ENCODE data around the gene PTX4.

The PTX4 gene

DNA sequence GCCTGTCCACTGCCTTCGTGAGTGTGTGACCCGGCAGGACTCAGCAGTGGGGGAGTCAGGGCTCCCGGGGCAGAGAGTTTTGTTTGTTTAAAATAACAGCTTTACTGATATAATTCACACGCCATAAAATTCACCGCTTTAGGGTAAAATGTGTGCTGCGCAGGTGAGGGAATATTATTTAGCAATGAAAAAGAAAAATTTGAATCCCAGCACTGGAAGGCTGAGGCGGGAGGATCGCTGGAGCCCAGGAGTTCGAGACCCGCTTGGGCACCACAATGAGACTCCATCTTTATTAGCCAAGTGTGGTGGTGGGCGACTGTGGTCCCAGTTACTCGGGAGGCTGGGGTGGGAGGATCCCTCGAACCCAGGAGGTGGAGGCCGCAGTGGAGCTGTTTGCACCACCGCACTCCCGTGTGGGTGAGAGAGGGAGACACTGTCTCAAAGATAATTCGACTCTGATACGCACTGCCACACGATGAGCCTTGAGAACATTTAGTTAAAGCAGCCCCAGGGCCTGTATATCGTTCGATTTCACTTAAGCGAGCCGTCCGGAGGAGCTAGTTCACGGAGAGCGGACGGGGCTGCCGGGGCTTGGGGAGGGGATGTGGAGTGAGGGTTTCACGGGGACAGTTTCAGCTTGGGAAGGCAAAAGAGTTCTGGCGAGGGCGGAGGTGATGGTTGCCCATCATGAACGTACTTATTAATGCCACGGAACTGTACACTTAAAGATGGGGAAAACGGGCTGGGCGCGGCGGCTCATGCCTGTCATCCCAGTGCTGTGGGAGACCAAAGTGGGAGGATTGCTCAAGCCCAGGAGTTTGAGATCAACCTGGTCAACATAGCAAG lies 14.6 kb upstream of the PTX4 start:
- no peak overlapping the region for H3K4me2 ChIP-seq (ENCODE audit: low read depth, low read length, poor library complexity, severe bottlenecking)
- TF ChIP-seq CTCF (conservative IDR thresholded peaks at IDR 0.05; ENCODE audit: low read length): no peak
- no peak for TF ChIP-seq EZH2phosphoT487 (IDR thresholded peaks at IDR 0.05; ENCODE audit: borderline replicate concordance)
- H3K4me3 ChIP-seq (ENCODE audit: low read length, poor library complexity, severe bottlenecking): no peak overlapping the region
- H4K20me1 ChIP-seq (ENCODE audit: insufficient read depth, low read length, poor library complexity, severe bottlenecking): no peaks in the 10 kb centered on the region
- no peaks in the 10 kb centered on the region for H3K9me3 ChIP-seq (ENCODE audit: insufficient read depth, low read depth, low read length)
- H3K27me3 ChIP-seq (ENCODE audit: insufficient read depth, low read length, poor library complexity, severe bottlenecking): no peaks in the 10 kb centered on the region
- H3K36me3 ChIP-seq (ENCODE audit: insufficient read depth, low read length): no peaks in the 10 kb centered on the region; the same call in 1 of the 2 replicates
- no peaks in the 10 kb centered on the region for H3K9me2 ChIP-seq (replicated peaks; ENCODE audit: low read depth, low read length)
- H3F3A ChIP-seq (ENCODE audit: low read depth): no peaks in the 10 kb centered on the region
- H3K4me1 ChIP-seq (ENCODE audit: insufficient read depth, low read length, poor library complexity, severe bottlenecking): no peaks in the 10 kb centered on the region
- no peaks in the 10 kb centered on the region for H3K79me2 ChIP-seq (ENCODE audit: insufficient read depth, low read length)
- no peak overlapping the region for H3K9ac ChIP-seq (ENCODE audit: low read depth, low read length, poor library complexity, severe bottlenecking)
- H2AFZ ChIP-seq (ENCODE audit: low read length): no peak overlapping the region

DNA sequence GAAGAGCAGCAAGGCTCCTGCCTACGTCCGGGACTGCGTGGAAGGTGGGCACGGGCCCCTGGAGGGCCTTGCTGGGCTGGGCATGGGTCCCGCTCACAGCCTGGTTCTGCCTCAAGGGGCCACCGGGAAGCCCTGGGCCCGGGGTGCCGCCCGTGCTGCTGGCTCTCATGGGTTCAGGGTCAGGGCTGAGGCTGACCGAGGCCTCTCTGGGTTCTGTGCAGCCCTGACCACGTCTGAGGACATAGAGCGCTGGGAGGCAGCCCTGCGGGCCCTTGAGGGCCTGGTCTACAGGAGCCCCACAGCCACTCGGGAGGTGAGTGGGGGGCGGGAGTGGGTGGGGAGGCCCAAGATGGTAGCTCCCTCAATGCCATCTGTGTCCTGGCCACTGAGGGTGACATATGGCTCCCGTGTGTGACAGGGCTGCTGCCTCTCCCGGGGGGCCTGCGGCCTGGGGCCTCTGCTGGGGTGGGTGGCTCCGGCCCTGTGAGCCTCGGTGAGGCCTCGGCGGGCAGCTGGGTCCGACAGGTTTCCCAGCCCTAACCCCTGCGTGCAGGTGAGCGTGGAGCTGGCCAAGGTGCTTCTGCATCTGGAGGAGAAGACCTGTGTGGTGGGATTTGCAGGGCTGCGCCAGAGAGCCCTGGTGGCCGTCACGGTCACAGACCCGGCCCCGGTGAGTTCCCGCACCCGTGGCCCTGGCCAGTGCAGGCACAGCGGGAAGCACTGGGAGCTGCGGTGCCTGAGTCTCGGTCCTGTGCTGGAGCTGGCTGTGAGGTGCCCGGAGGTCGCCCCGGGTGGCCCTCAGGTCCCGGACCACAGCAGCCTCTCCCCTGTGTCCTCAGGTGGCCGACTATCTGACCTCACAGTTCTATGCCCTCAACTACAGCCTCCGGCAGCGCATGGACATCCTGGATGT lies 13.6 kb upstream of the PTX4 start:
- no peaks in the 10 kb centered on the region for H4K20me1 ChIP-seq (ENCODE audit: insufficient read depth, low read length, poor library complexity, severe bottlenecking)
- no peak overlapping the region for H3K4me3 ChIP-seq (ENCODE audit: low read length, poor library complexity, severe bottlenecking)
- no peak overlapping the region for H3K9ac ChIP-seq (ENCODE audit: low read depth, low read length, poor library complexity, severe bottlenecking)
- H2AFZ ChIP-seq (ENCODE audit: low read length): no peak overlapping the region
- no peak overlapping the region for H3K4me2 ChIP-seq (ENCODE audit: low read depth, low read length, poor library complexity, severe bottlenecking)
- no peaks in the 10 kb centered on the region; the same call in 1 of the 2 replicates for H3K36me3 ChIP-seq (ENCODE audit: insufficient read depth, low read length)
- no peaks in the 10 kb centered on the region for H3K27me3 ChIP-seq (ENCODE audit: insufficient read depth, low read length, poor library complexity, severe bottlenecking)
- H3K9me3 ChIP-seq (ENCODE audit: insufficient read depth, low read depth, low read length): no peaks in the 10 kb centered on the region
- H3K9me2 ChIP-seq (replicated peaks; ENCODE audit: low read depth, low read length): no peaks in the 10 kb centered on the region
- H3K4me1 ChIP-seq (ENCODE audit: insufficient read depth, low read length, poor library complexity, severe bottlenecking): no peaks in the 10 kb centered on the region
- no peaks in the 10 kb centered on the region for H3K79me2 ChIP-seq (ENCODE audit: insufficient read depth, low read length)
- no peaks in the 10 kb centered on the region for H3F3A ChIP-seq (ENCODE audit: low read depth)
- TF ChIP-seq EZH2phosphoT487 (IDR thresholded peaks at IDR 0.05; ENCODE audit: borderline replicate concordance) (no peak), CTCF (conservative IDR thresholded peaks at IDR 0.05; ENCODE audit: low read length) (no peak)

- H3K36me3 ChIP-seq (ENCODE audit: insufficient read depth, low read length): no peaks in the 10 kb centered on the region; the same call in 1 of the 2 replicates
- no peaks in the 10 kb centered on the region for H3K79me2 ChIP-seq (ENCODE audit: insufficient read depth, low read length)
- no peaks in the 10 kb centered on the region for H3K27me3 ChIP-seq (ENCODE audit: insufficient read depth, low read length, poor library complexity, severe bottlenecking)
- H3K4me1 ChIP-seq (ENCODE audit: insufficient read depth, low read length, poor library complexity, severe bottlenecking): no peaks in the 10 kb centered on the region
- no peak overlapping the region for H3K9ac ChIP-seq (ENCODE audit: low read depth, low read length, poor library complexity, severe bottlenecking)
- H3F3A ChIP-seq (ENCODE audit: low read depth): no peaks in the 10 kb centered on the region
- no peaks in the 10 kb centered on the region for H3K9me2 ChIP-seq (replicated peaks; ENCODE audit: low read depth, low read length)
- no peak for TF ChIP-seq EZH2phosphoT487 (IDR thresholded peaks at IDR 0.05; ENCODE audit: borderline replicate concordance)
- TF ChIP-seq CTCF (conservative IDR thresholded peaks at IDR 0.05; ENCODE audit: low read length): no peak
- H2AFZ ChIP-seq (ENCODE audit: low read length): no peak overlapping the region
- no peak overlapping the region for H3K4me3 ChIP-seq (ENCODE audit: low read length, poor library complexity, severe bottlenecking)
- H3K9me3 ChIP-seq (ENCODE audit: insufficient read depth, low read depth, low read length): no peaks in the 10 kb centered on the region
- H3K4me2 ChIP-seq (ENCODE audit: low read depth, low read length, poor library complexity, severe bottlenecking): no peak overlapping the region
- no peaks in the 10 kb centered on the region for H4K20me1 ChIP-seq (ENCODE audit: insufficient read depth, low read length, poor library complexity, severe bottlenecking)
These were observed 12.9 kb upstream of the PTX4 start for GRCh38 chr16:1501630-1502029.
